GM12878 (cell line): Measurements from ENCODE around the gene OR51B6. TPM values are rescaled to one million over a fixed set of nuclear protein-coding genes. Genes with fewer than 3 reads are reported as not detected.

Experiments used
- CHD1 ChIP-seq: IDR thresholded peaks from 2 replicates; pipeline ENCODE4 v1.6.1; 2012; ENCODE audit warnings: low read depth, low read length, improper control_type of control experiment
- IKZF2 ChIP-seq, 2 experiments: fragments of 450-650 bp; IDR thresholded peaks; 2 replicates each; pipeline ENCODE4 v1.6.1; 2017; ENCODE audit warnings: mild to moderate bottlenecking in 2 of 2, moderate library complexity in 2 of 2
- MTA2 ChIP-seq: fragments of 450-650 bp; IDR thresholded peaks from 2 replicates; pipeline ENCODE4 v1.6.1; 2016; ENCODE audit warnings: low read depth, mild to moderate bottlenecking, moderate library complexity
- ZBTB33 ChIP-seq: fragments of 450-650 bp; IDR thresholded peaks from 2 replicates; pipeline ENCODE4 v1.6.1; 2017; ENCODE audit warnings: mild to moderate bottlenecking
- ZBTB4 ChIP-seq: fragments of 450-650 bp; formaldehyde crosslinking; IDR thresholded peaks from 2 replicates; pipeline ENCODE4 v1.4.0; 2022; ENCODE audit warnings: mild to moderate bottlenecking, moderate library complexity
- ZNF24 ChIP-seq: fragments of 450-650 bp; IDR thresholded peaks from 2 replicates; pipeline ENCODE4 v1.6.1; 2017; ENCODE audit warnings: antibody characterized with exemption, mild to moderate bottlenecking
- polyA plus RNA-seq, 11 experiments: library from polyadenylated mRNA; depleted of rRNA in 4 of 11; unstranded in 6 of 11; stranded (reverse) in 5 of 11; fragments of >200 nt; fragmentation: Nextera tagmentation in 4 of 11; fragmentation: Illumina TruSeq in 1 of 11; extraction: Ambion mirVana in 4 of 11; extraction: Trizol in 1 of 11; gene quantifications; 1 replicate in 1 of 11; 2 replicates in 10 of 11; pipeline versions ENCODE4 v1.2.1 to v1.2.3, GENCODE V29; 2011 to 2016; ENCODE audit warnings: inconsistent platforms in 2 of 11, missing spikeins in 2 of 11, low read depth in 1 of 11
- total RNA-seq, 4 experiments: library from RNA; depleted of rRNA in 3 of 4; stranded (reverse); fragments of >200 nt in 3 of 4; fragmentation: Illumina TruSeq in 1 of 4; extraction: Trizol in 1 of 4; gene quantifications; 2 replicates each; pipeline versions ENCODE4 v1.2.1 to v1.2.3, GENCODE V29; 2013 to 2021

Gene OR51B6
- total and polyA plus RNA-seq, 10 of the 15 experiments (the other 5 are each of a cell fraction or from before 2014, with no cell fraction given), result 0.17 TPM; not detected in 9

GRCh38 chr11:5339771-5340322 lies 11.5 kb upstream of the OR51B6 start (continued):
- TF ChIP-seq ZBTB33, result no peak
- TF ChIP-seq CHD1, result no peak
- no peak for TF ChIP-seq ZNF24
- TF ChIP-seq IKZF2 (IDR thresholded peaks at IDR 0.05), result peak in 1 of 2 experiments; percentile 57; a peak in 2 of 4 replicates
- no peak for TF ChIP-seq ZBTB4 (CRISPR knock-in tag)
- peak; percentile 45; the same call in 1 of the 2 replicates for TF ChIP-seq MTA2
